ENCODE measurements around the gene ARPC5L. TPM values are rescaled to one million over a fixed set of nuclear protein-coding genes. Genes with fewer than 3 reads are reported as not detected.

Gene ARPC5L
- total and polyA plus RNA-seq, 9 of the 15 experiments (the other 6 are each of a cell fraction or from before 2014, with no cell fraction given): 25.4 to 113 (median 63.8) TPM

- no peak for TF ChIP-seq ZNF408 (CRISPR knock-in tag; IDR thresholded peaks at IDR 0.05; ENCODE audit: low read depth)
- no peak for TF ChIP-seq CHCHD3 (CRISPR knock-in tag; IDR thresholded peaks at IDR 0.05)
- no peak for TF ChIP-seq DIDO1 (tag; IDR thresholded peaks at IDR 0.05; ENCODE audit: low read depth)
- no peak for TF ChIP-seq ZNF282 (CRISPR knock-in tag; IDR thresholded peaks at IDR 0.05)
- no peak for TF ChIP-seq ZNF121 (CRISPR knock-in tag; conservative IDR thresholded peaks at IDR 0.05)
- TF ChIP-seq HNRNPL (IDR thresholded peaks at IDR 0.05; ENCODE audit: low read depth, low read length): no peak
- no peak for TF ChIP-seq ZSCAN29 (IDR thresholded peaks at IDR 0.05)
- TF ChIP-seq SMARCE1 (IDR thresholded peaks at IDR 0.05): peak; percentile 57; the same call in 1 of the 2 replicates
- TF ChIP-seq ESRRA (IDR thresholded peaks at IDR 0.05; ENCODE audit: borderline replicate concordance, low read depth): peak; percentile 85
- no peak for TF ChIP-seq ZSCAN32 (CRISPR knock-in tag; IDR thresholded peaks at IDR 0.05)
- 0 out of 2 replicates have a peak, but pooled peaks have one; percentile 25 for TF ChIP-seq RNF2 (IDR thresholded peaks at IDR 0.05)
- TF ChIP-seq CBFB (CRISPR knock-in tag; IDR thresholded peaks at IDR 0.05): no peak
- no peak for TF ChIP-seq BCL6 (CRISPR knock-in tag; IDR thresholded peaks at IDR 0.05)
- no peak for TF ChIP-seq CHD2 (IDR thresholded peaks at IDR 0.05; ENCODE audit: low read depth, low read length)
- TF ChIP-seq MTA3 (IDR thresholded peaks at IDR 0.05; ENCODE audit: borderline replicate concordance): peak; percentile 61; the same call in 1 of the 2 replicates
- no peak for TF ChIP-seq THRB (CRISPR knock-in tag; conservative IDR thresholded peaks at IDR 0.05)
- no peak for TF ChIP-seq ARID3A (IDR thresholded peaks at IDR 0.05; ENCODE audit: borderline replicate concordance, low read depth, low read length)
- TF ChIP-seq ZNF589 (CRISPR knock-in tag; IDR thresholded peaks at IDR 0.05; ENCODE audit: low read depth): peak; percentile 54
- no peak for TF ChIP-seq RERE (CRISPR knock-in tag; IDR thresholded peaks at IDR 0.05; ENCODE audit: borderline replicate concordance)
Observed at GRCh38 chr9:124818431-124819281, 43.3 kb upstream of the ARPC5L start (continued).
